Kidney (tissue), 14 donors: Measurements from ENCODE around the gene CBR1. TPM values are rescaled to one million over a fixed set of nuclear protein-coding genes. Genes with fewer than 3 reads are reported as not detected.

Experiments
- DNase-seq, 5 donors: peaks; one replicate each; pipeline ENCODE4 v3.0.0-alpha.2; 2013 to 2020
- FAIRE-seq: peaks from 2 replicates; lab custom pipeline; 2012; peaks lifted over from hg19 to GRCh38; lab: Jason Lieb, UNC
- H3K27ac ChIP-seq, 2 donors: one replicate each; pipeline ENCODE4 v1.7.0; 2013; ENCODE audit warnings: low read depth in 2 of 2, low read length in 2 of 2, inconsistent platforms in 1 of 2
- H3K27me3 ChIP-seq: one replicate; pipeline ENCODE4 v1.7.1; 2013; ENCODE audit warnings: low read length, inconsistent platforms; ENCODE audit not compliant: control insufficient read depth, insufficient read depth
- H3K36me3 ChIP-seq, 3 donors: one replicate each; pipeline versions ENCODE4 v1.7.0 to v1.7.1; 2013; ENCODE audit warnings: low read length in 3 of 3, control low read depth in 1 of 3, inconsistent platforms in 1 of 3; ENCODE audit not compliant: insufficient read depth in 3 of 3, control insufficient read depth in 2 of 3
- H3K4me1 ChIP-seq, 3 donors: one replicate each; pipeline versions ENCODE4 v1.7.0 to v1.7.1; 2013; ENCODE audit warnings: low read length in 3 of 3, inconsistent platforms in 1 of 3, low read depth in 1 of 3; ENCODE audit not compliant: control insufficient read depth in 2 of 3, insufficient read depth in 2 of 3
- H3K4me3 ChIP-seq, 3 donors: one replicate each; pipeline versions ENCODE4 v1.7.0 to v1.8.1; 2013; ENCODE audit warnings: low read length in 3 of 3, control low read depth in 1 of 3, inconsistent platforms in 1 of 3
- H3K9ac ChIP-seq, 3 donors: one replicate each; pipeline versions ENCODE4 v1.7.0 to v1.7.1; 2013; ENCODE audit warnings: low read length in 3 of 3, control low read depth in 1 of 3, inconsistent platforms in 1 of 3
- H3K9me3 ChIP-seq, 3 donors: one replicate each; pipeline versions ENCODE4 v1.7.0 to v1.7.1; 2013; ENCODE audit warnings: low read length in 3 of 3, control low read depth in 1 of 3, inconsistent platforms in 1 of 3; ENCODE audit not compliant: control insufficient read depth in 2 of 3, insufficient read depth in 1 of 3
- CTCF ChIP-seq: IDR thresholded peaks from 3 replicates; pipeline ENCODE4 v1.5.1; 2012; ENCODE audit warnings: mild to moderate bottlenecking, moderate library complexity, borderline replicate concordance; ENCODE audit not compliant: insufficient read depth; ENCODE audit errors: extremely low read depth
- intact Hi-C: fragments of 100-400 bp; cut with DNase I; formaldehyde crosslinking; loops from one replicate; pipeline ENCODE4 v1.11.1; 2022
- polyA plus RNA-seq: library from polyadenylated mRNA; stranded (reverse); fragments of 350-450 nt; fragmentation: Illumina TruSeq; extraction: RNeasy Lipid Tissue Mini Kit (QIAGEN cat#74804); gene quantifications from one replicate; pipeline ENCODE4 v1.2.3, GENCODE V29; 2014; ENCODE audit warnings: low read depth, low replicate concordance; ENCODE audit not compliant: insufficient read depth
- total RNA-seq: library from RNA; stranded (reverse); fragmentation: NEBNext Ultra II Directional; extraction: Animal tissue kit (Norgen Biotek cat#: 25700); gene quantifications from one replicate; pipeline ENCODE4 v1.2.1, GENCODE V29; 2021
- donor health status: control.
- donor health status: control.
- donor health status: control.
- donor health status: control.
- donor health status: control.
- donor health status: DM: yes; HTN: yes; CAD: no.
- donor health status: Normal renal cell carcinoma (clear cell type).

Gene CBR1
- total and polyA plus RNA-seq, 2 donors from 2014 or later, result 94.3 to 379 TPM

- Histone ChIP-seq H3K27me3 (no peaks in the 10 kb centered on the region), H3K27ac (no peak overlapping the region)
- FAIRE-seq, result no peak
Measured at GRCh38 chr21:36038701-36039497, 30.9 kb upstream of the CBR1 start.

GRCh38 chr21:36039861-36040260 is 30.0 kb upstream of the CBR1 start:
- Histone ChIP-seq H3K36me3 (peaks cover 8 to 27% (median 26%) of the 10 kb centered on the region in 3 donors), H3K27ac (no peak overlapping the region), H3K4me1 (peaks cover 0 to 8% (median 6%) of the 10 kb centered on the region in 3 donors), H3K4me3 (no peak overlapping the region), H3K27me3 (no peaks in the 10 kb centered on the region), H3K9ac (no peak overlapping the region), H3K9me3 (no peaks in the 10 kb centered on the region)
- intact Hi-C loops, result no loop called here
- TF ChIP-seq CTCF, result no peak
- DNase-seq (no peak), FAIRE-seq (no peak)

More at GRCh38 chr21:36038701-36039497, 30.9 kb upstream of the CBR1 start:
- no peak for DNase-seq
- H3K9me3 ChIP-seq, result no peaks in the 10 kb centered on the region
- H3K4me1 ChIP-seq, result peaks cover 0 to 13% (median 6%) of the 10 kb centered on the region in 3 donors
- H3K4me3 ChIP-seq, result no peak overlapping the region
- intact Hi-C loops, result no loop called here
- H3K9ac ChIP-seq, result no peak overlapping the region
- peaks cover 6 to 24% (median 19%) of the 10 kb centered on the region in 3 donors for H3K36me3 ChIP-seq
- TF ChIP-seq CTCF, result no peak

- DNase-seq (no peak), FAIRE-seq (no peak)
- no peak overlapping the region for H3K9ac ChIP-seq
- peaks cover 12 to 33% (median 26%) of the 10 kb centered on the region in 3 donors for H3K36me3 ChIP-seq
- intact Hi-C loops, result no loop called here
- no peaks in the 10 kb centered on the region for H3K27me3 ChIP-seq
- peaks cover 0 to 4% (median 3%) of the 10 kb centered on the region in 3 donors for H3K4me1 ChIP-seq
- no peaks in the 10 kb centered on the region for H3K9me3 ChIP-seq
- TF ChIP-seq CTCF, result no peak
- no peak overlapping the region for H3K27ac ChIP-seq
- no peak overlapping the region for H3K4me3 ChIP-seq
Measured at GRCh38 chr21:36040389-36040788, 29.4 kb upstream of the CBR1 start.
